GM12878 (cell line): Measurements from ENCODE around the gene ARHGAP45. TPM values are rescaled to one million over a fixed set of nuclear protein-coding genes. Genes with fewer than 3 reads are reported as not detected.
A peak's percentile ranks its signal among the peaks of the same experiment; 100 is the strongest.

Experiments used
- ASH2L ChIP-seq: fragments of 300-600, 200-600 bp; sonication (generic); IDR thresholded peaks from 2 replicates; pipeline ENCODE4 v1.6.1; 2017; ENCODE audit warnings: low read depth, mild to moderate bottlenecking, borderline replicate concordance
- CHD1 ChIP-seq: IDR thresholded peaks from 2 replicates; pipeline ENCODE4 v1.6.1; 2012; ENCODE audit warnings: low read depth, low read length, improper control_type of control experiment
- CHD2 ChIP-seq: IDR thresholded peaks from 2 replicates; pipeline ENCODE4 v1.6.1; 2011; ENCODE audit warnings: low read depth, low read length, improper control_type of control experiment, borderline replicate concordance
- FOS ChIP-seq: IDR thresholded peaks from 3 replicates; pipeline ENCODE4 v1.6.1; 2011; ENCODE audit warnings: borderline replicate concordance; ENCODE audit not compliant: insufficient read length; ENCODE audit errors: extremely low read depth
- FOXK2 ChIP-seq: fragments of 450-650 bp; IDR thresholded peaks from 2 replicates; pipeline ENCODE4 v1.6.1; 2017; ENCODE audit warnings: mild to moderate bottlenecking, moderate library complexity
- IRF4 ChIP-seq: IDR thresholded peaks from 2 replicates; pipeline ENCODE4 v1.6.1; 2011; ENCODE audit warnings: low read depth, low read length
- LARP7 ChIP-seq: fragments of 450-650 bp; IDR thresholded peaks from 2 replicates; pipeline ENCODE4 v1.6.1; 2017; ENCODE audit warnings: mild to moderate bottlenecking
- MEF2B ChIP-seq: fragments of 450-650 bp; IDR thresholded peaks from 2 replicates; pipeline ENCODE4 v1.6.1; 2018; ENCODE audit warnings: mild to moderate bottlenecking, moderate library complexity; ENCODE audit not compliant: partially characterized antibody, poor library complexity, severe bottlenecking
- MTA3 ChIP-seq: IDR thresholded peaks from 2 replicates; pipeline ENCODE4 v1.6.1; 2012; ENCODE audit warnings: low read length, inconsistent platforms, borderline replicate concordance
- PKNOX1 ChIP-seq: fragments of 450-650 bp; IDR thresholded peaks from 2 replicates; pipeline ENCODE4 v1.6.1; 2016; ENCODE audit warnings: mild to moderate bottlenecking
- POU2F2 ChIP-seq: IDR thresholded peaks from 3 replicates; pipeline ENCODE4 v1.6.1; 2011; ENCODE audit warnings: low read depth, mild to moderate bottlenecking, low read length, borderline replicate concordance
- RFX5 ChIP-seq: IDR thresholded peaks from 2 replicates; pipeline ENCODE4 v1.6.1; 2011; ENCODE audit warnings: low read depth, low read length, improper control_type of control experiment
- SP1 ChIP-seq: IDR thresholded peaks from one replicate; pipeline ENCODE4 v1.6.1; 2011; ENCODE audit warnings: low read depth, low read length
- TCF12 ChIP-seq: IDR thresholded peaks from 2 replicates; pipeline ENCODE4 v1.6.1; 2011; ENCODE audit warnings: low read depth, mild to moderate bottlenecking, low read length
- TCF3 ChIP-seq: IDR thresholded peaks from 2 replicates; pipeline ENCODE4 v1.6.1; 2012; ENCODE audit warnings: low read depth, mild to moderate bottlenecking, low read length, borderline replicate concordance; ENCODE audit not compliant: insufficient read depth
- YY1 ChIP-seq: IDR thresholded peaks from 2 replicates; pipeline ENCODE4 v1.6.1; 2011; ENCODE audit warnings: low read depth, mild to moderate bottlenecking, low read length
- ZZZ3 ChIP-seq: IDR thresholded peaks from 2 replicates; pipeline ENCODE4 v1.6.1; 2011; ENCODE audit warnings: low read depth; ENCODE audit not compliant: control insufficient read depth, insufficient read length
- polyA plus RNA-seq, 11 experiments: library from polyadenylated mRNA; depleted of rRNA in 4 of 11; unstranded in 6 of 11; stranded (reverse) in 5 of 11; fragments of >200 nt; fragmentation: Nextera tagmentation in 4 of 11; fragmentation: Illumina TruSeq in 1 of 11; extraction: Ambion mirVana in 4 of 11; extraction: Trizol in 1 of 11; gene quantifications; 1 replicate in 1 of 11; 2 replicates in 10 of 11; pipeline versions ENCODE4 v1.2.1 to v1.2.3, GENCODE V29; 2011 to 2016; ENCODE audit warnings: inconsistent platforms in 2 of 11, missing spikeins in 2 of 11, low read depth in 1 of 11
- total RNA-seq, 4 experiments: library from RNA; depleted of rRNA in 3 of 4; stranded (reverse); fragments of >200 nt in 3 of 4; fragmentation: Illumina TruSeq in 1 of 4; extraction: Trizol in 1 of 4; gene quantifications; 2 replicates each; pipeline versions ENCODE4 v1.2.1 to v1.2.3, GENCODE V29; 2013 to 2021
- TF ChIP-seq, protein P1 (sequence below): fragments of 150-350 bp; IDR thresholded peaks from 2 replicates; pipeline ENCODE4 v1.6.1; 2016; ENCODE audit warnings: low read depth, low read length
- TF ChIP-seq, protein P2 (sequence below): IDR thresholded peaks from 2 replicates; pipeline ENCODE4 v1.6.1; 2012; ENCODE audit warnings: low read length, inconsistent platforms
- TF ChIP-seq, protein P3 (sequence below): IDR thresholded peaks from 2 replicates; pipeline ENCODE4 v1.6.1; 2011; ENCODE audit warnings: low read depth, low read length, improper control_type of control experiment, borderline replicate concordance
- TF ChIP-seq, protein P4 (sequence below): IDR thresholded peaks from 2 replicates; pipeline ENCODE4 v1.6.1; 2011; ENCODE audit warnings: mild to moderate bottlenecking, low read depth, low read length, moderate library complexity; ENCODE audit not compliant: insufficient replicate concordance

ARHGAP45 gene
- total and polyA plus RNA-seq, 10 of the 15 experiments (the other 5 are each of a cell fraction or from before 2014, with no cell fraction given) = 1.4 to 151 (median 59.9) TPM

DNA sequence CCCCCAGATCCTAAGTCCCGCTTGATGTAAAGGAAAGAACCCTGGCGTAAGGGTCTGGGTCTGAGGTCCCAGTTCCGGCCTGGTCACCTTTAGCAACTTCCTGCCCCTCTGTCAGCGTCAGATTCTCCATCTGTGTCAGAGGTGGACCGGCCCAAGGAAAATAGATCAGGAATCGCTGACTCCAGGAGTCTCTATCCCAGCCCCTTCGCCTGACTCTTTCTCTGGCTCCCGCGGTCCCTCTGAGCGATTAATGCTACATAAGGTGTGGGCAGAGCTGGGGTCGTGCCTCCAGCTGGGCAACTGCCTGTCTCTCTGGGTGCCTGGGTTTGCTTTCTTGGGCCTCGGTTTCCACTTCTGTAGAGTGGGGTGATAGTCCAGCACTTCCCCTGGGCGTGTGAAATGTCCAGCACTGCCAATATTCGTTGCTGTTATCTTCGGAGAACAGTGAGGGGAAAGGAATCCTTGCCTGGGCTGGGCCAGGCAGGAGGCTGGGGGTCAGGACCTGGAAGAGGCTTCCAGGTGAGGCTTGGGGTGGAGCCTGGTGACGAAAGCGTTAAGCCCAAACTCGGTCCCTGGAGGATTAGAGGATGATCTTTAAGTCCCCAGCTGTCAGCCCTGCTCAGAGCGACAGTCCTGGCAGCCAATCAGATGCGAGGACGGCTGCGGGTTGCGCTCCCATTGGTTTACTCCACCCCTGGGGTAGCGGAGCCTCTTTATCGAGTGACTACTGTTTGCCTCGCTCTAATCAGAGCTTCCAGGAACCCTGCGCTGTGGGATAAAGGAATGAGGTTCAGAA, 26.3 kb upstream of the ARHGAP45 start (continued):
- TF ChIP-seq, protein P1, sequence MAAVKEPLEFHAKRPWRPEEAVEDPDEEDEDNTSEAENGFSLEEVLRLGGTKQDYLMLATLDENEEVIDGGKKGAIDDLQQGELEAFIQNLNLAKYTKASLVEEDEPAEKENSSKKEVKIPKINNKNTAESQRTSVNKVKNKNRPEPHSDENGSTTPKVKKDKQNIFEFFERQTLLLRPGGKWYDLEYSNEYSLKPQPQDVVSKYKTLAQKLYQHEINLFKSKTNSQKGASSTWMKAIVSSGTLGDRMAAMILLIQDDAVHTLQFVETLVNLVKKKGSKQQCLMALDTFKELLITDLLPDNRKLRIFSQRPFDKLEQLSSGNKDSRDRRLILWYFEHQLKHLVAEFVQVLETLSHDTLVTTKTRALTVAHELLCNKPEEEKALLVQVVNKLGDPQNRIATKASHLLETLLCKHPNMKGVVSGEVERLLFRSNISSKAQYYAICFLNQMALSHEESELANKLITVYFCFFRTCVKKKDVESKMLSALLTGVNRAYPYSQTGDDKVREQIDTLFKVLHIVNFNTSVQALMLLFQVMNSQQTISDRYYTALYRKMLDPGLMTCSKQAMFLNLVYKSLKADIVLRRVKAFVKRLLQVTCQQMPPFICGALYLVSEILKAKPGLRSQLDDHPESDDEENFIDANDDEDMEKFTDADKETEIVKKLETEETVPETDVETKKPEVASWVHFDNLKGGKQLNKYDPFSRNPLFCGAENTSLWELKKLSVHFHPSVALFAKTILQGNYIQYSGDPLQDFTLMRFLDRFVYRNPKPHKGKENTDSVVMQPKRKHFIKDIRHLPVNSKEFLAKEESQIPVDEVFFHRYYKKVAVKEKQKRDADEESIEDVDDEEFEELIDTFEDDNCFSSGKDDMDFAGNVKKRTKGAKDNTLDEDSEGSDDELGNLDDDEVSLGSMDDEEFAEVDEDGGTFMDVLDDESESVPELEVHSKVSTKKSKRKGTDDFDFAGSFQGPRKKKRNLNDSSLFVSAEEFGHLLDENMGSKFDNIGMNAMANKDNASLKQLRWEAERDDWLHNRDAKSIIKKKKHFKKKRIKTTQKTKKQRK = 0 out of 2 replicates have a peak, but pooled peaks have one; percentile 28
- TF ChIP-seq, protein P2, sequence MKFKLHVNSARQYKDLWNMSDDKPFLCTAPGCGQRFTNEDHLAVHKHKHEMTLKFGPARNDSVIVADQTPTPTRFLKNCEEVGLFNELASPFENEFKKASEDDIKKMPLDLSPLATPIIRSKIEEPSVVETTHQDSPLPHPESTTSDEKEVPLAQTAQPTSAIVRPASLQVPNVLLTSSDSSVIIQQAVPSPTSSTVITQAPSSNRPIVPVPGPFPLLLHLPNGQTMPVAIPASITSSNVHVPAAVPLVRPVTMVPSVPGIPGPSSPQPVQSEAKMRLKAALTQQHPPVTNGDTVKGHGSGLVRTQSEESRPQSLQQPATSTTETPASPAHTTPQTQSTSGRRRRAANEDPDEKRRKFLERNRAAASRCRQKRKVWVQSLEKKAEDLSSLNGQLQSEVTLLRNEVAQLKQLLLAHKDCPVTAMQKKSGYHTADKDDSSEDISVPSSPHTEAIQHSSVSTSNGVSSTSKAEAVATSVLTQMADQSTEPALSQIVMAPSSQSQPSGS = no peak
- peak; percentile 79 for TF ChIP-seq TCF12
- TF ChIP-seq, protein P3, sequence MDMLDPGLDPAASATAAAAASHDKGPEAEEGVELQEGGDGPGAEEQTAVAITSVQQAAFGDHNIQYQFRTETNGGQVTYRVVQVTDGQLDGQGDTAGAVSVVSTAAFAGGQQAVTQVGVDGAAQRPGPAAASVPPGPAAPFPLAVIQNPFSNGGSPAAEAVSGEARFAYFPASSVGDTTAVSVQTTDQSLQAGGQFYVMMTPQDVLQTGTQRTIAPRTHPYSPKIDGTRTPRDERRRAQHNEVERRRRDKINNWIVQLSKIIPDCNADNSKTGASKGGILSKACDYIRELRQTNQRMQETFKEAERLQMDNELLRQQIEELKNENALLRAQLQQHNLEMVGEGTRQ = no peak
- no peak for TF ChIP-seq MTA3
- TF ChIP-seq ASH2L = no peak
- TF ChIP-seq CHD1 = no peak
- TF ChIP-seq LARP7 = 0 out of 2 replicates have a peak, but pooled peaks have one; percentile 62
- peak; percentile 26; the same call in 1 of the 3 replicates for TF ChIP-seq POU2F2
- TF ChIP-seq RFX5 = 0 out of 2 replicates have a peak, but pooled peaks have one; percentile 30
- TF ChIP-seq SP1 = peak; percentile 99
- no peak for TF ChIP-seq IRF4
- TF ChIP-seq FOXK2 = no peak
- no peak for TF ChIP-seq ZZZ3
- peak; percentile 36; the same call in 1 of the 2 replicates for TF ChIP-seq TCF3
- TF ChIP-seq FOS = peak; percentile 98
- peak; percentile 100 for TF ChIP-seq PKNOX1
- no peak for TF ChIP-seq YY1
- peak; percentile 92 for TF ChIP-seq CHD2
- peak; percentile 97 for TF ChIP-seq MEF2B
- TF ChIP-seq, protein P4, sequence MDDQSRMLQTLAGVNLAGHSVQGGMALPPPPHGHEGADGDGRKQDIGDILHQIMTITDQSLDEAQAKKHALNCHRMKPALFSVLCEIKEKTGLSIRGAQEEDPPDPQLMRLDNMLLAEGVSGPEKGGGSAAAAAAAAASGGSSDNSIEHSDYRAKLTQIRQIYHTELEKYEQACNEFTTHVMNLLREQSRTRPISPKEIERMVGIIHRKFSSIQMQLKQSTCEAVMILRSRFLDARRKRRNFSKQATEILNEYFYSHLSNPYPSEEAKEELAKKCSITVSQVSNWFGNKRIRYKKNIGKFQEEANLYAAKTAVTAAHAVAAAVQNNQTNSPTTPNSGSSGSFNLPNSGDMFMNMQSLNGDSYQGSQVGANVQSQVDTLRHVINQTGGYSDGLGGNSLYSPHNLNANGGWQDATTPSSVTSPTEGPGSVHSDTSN = peak; percentile 100
